Measurements from ENCODE around the gene TMEM131L.

Gene TMEM131L

DNA sequence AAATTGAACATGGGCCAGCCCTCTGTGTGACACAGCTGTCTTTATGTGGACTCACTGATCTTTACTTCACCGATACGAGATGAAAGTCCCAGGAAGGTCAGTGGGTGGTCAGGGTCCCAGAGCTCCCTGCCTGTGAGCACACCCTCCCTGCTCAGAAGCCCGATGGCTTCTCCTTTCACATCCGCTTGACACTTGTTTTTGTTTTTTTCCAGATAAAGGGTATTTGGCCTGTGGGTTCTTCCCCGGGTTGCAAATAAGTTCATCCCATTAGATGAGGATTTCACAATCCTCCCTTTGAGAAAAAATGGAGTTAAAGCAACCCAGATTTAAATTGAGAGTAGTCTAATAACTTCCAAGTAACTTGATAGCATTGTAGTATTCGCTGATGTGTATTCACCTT is 169.7 kb downstream of the TMEM131L start:
- H2BK12ac ChIP-seq (ENCODE audit: low read length) = no peak overlapping the region
- no peak overlapping the region for H3K18ac ChIP-seq (ENCODE audit: low read length)
- no CpG with 5 or more reads among the region's 6 CpGs for WGBS (ENCODE audit: extremely low coverage, insufficient coverage, insufficient read length)

DNA sequence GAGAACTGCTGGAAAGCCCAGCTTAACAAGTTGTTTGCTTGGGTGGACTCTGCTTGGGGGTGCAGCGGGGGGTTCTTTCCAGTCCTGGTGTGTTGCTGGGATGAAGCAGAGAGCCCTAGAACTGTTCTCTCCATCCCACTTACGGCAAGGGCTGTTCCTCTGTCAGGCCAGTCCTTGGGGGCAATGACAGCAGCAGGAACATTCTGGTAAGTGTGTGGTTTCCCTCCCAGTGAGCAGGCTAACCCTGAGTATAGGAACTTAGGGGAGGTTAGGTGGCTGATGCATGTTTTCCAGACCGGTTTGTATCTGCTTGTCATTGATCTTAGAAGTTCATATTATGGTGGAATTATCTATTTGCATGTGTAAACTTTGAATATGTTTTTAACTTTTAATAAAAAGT is 171.0 kb downstream of the TMEM131L start:
- Histone ChIP-seq H4K12ac (ENCODE audit: low read depth, low read length) (no peak overlapping the region), H2BK120ac (ENCODE audit: insufficient read depth, low read length, poor library complexity) (no peak overlapping the region), H2BK5ac (ENCODE audit: low read depth, low read length, poor library complexity) (no peak overlapping the region), H3K9ac (ENCODE audit: low read length) (no peak overlapping the region), H3K14ac (ENCODE audit: low read length) (no peak overlapping the region), H4K8ac (ENCODE audit: low read depth, low read length) (no peak overlapping the region), H3K36me3 (ENCODE audit: control insufficient read depth in 1 of 2, insufficient read depth in 2 of 2, low read length in 2 of 2) (peaks cover 5 to 8% of the 10 kb centered on the region in 2 experiments), H3K4me2 (ENCODE audit: low read length) (no peak overlapping the region), H3K4ac (ENCODE audit: low read depth, low read length) (no peak overlapping the region), H2BK12ac (ENCODE audit: low read length) (no peak overlapping the region), H3K4me3 (ENCODE audit: low read depth, low read length) (no peak overlapping the region), H3K23ac (ENCODE audit: low read length) (no peak overlapping the region), H3K79me2 (ENCODE audit: control insufficient read depth, insufficient read depth, low read length, poor library complexity) (no peaks in the 10 kb centered on the region), H3K27ac (ENCODE audit: low read depth, low read length) (no peak overlapping the region), H2AK5ac (ENCODE audit: low read length) (no peak overlapping the region), H3K4me1 (ENCODE audit: control insufficient read depth in 1 of 2, insufficient read depth in 2 of 2, low read length in 2 of 2) (no peaks in the 10 kb centered on the region), H3K27me3 (ENCODE audit: insufficient read depth, low read length) (no peaks in the 10 kb centered on the region), H2AFZ (ENCODE audit: insufficient read depth, low read length, poor library complexity) (no peak overlapping the region), H4K91ac (ENCODE audit: low read depth, low read length) (no peak overlapping the region), H3K18ac (ENCODE audit: low read length) (no peak overlapping the region), H3K9me3 (ENCODE audit: insufficient read depth, low read depth, low read length) (no peaks in the 10 kb centered on the region), H3K79me1 (ENCODE audit: low read length) (no peaks in the 10 kb centered on the region)
- no CpG with 5 or more reads among the region's 3 CpGs for WGBS (ENCODE audit: extremely low coverage, insufficient coverage, insufficient read length)
- no peak for DNase-seq

More for the DNA sequence above, 169.7 kb downstream of the TMEM131L start:
- DNase-seq = no peak
- peaks cover 4% of the 10 kb centered on the region for H3K9me3 ChIP-seq (ENCODE audit: insufficient read depth, low read depth, low read length)
- no peak overlapping the region for H3K23ac ChIP-seq (ENCODE audit: low read length)
- no peak overlapping the region for H2AFZ ChIP-seq (ENCODE audit: insufficient read depth, low read length, poor library complexity)
- no peaks in the 10 kb centered on the region for H3K27me3 ChIP-seq (ENCODE audit: insufficient read depth, low read length)
- no peak overlapping the region for H3K9ac ChIP-seq (ENCODE audit: low read length)
- no peaks in the 10 kb centered on the region for H3K4me1 ChIP-seq (ENCODE audit: control insufficient read depth in 1 of 2, insufficient read depth in 2 of 2, low read length in 2 of 2)
- no peak overlapping the region for H3K14ac ChIP-seq (ENCODE audit: low read length)
- no peaks in the 10 kb centered on the region for H3K79me2 ChIP-seq (ENCODE audit: control insufficient read depth, insufficient read depth, low read length, poor library complexity)
- no peak overlapping the region for H3K27ac ChIP-seq (ENCODE audit: low read depth, low read length)
- no peak overlapping the region for H4K12ac ChIP-seq (ENCODE audit: low read depth, low read length)
- H4K8ac ChIP-seq (ENCODE audit: low read depth, low read length) = no peak overlapping the region
- no peak overlapping the region for H2AK5ac ChIP-seq (ENCODE audit: low read length)
- no peak overlapping the region for H3K4me2 ChIP-seq (ENCODE audit: low read length)
- no peak overlapping the region for H4K91ac ChIP-seq (ENCODE audit: low read depth, low read length)
- no peak overlapping the region for H3K4me3 ChIP-seq (ENCODE audit: low read depth, low read length)
- H2BK120ac ChIP-seq (ENCODE audit: insufficient read depth, low read length, poor library complexity) = no peak overlapping the region
- H3K79me1 ChIP-seq (ENCODE audit: low read length) = no peaks in the 10 kb centered on the region
- H3K36me3 ChIP-seq (ENCODE audit: control insufficient read depth in 1 of 2, insufficient read depth in 2 of 2, low read length in 2 of 2) = peaks cover 8% of the 10 kb centered on the region in 2 experiments
- H3K4ac ChIP-seq (ENCODE audit: low read depth, low read length) = no peak overlapping the region
- no peak overlapping the region for H2BK5ac ChIP-seq (ENCODE audit: low read depth, low read length, poor library complexity)

- H4K12ac ChIP-seq (ENCODE audit: low read depth, low read length) = no peak overlapping the region
- H3K4ac ChIP-seq (ENCODE audit: low read depth, low read length) = no peak overlapping the region
- no peaks in the 10 kb centered on the region for H3K4me1 ChIP-seq (ENCODE audit: control insufficient read depth in 1 of 2, insufficient read depth in 2 of 2, low read length in 2 of 2)
- no peak overlapping the region for H2AK5ac ChIP-seq (ENCODE audit: low read length)
- H3K27me3 ChIP-seq (ENCODE audit: insufficient read depth, low read length) = no peaks in the 10 kb centered on the region
- DNase-seq = no peak
- no peak overlapping the region for H4K91ac ChIP-seq (ENCODE audit: low read depth, low read length)
- no peak overlapping the region for H3K4me3 ChIP-seq (ENCODE audit: low read depth, low read length)
- no peak overlapping the region for H2AFZ ChIP-seq (ENCODE audit: insufficient read depth, low read length, poor library complexity)
- no peaks in the 10 kb centered on the region for H3K79me2 ChIP-seq (ENCODE audit: control insufficient read depth, insufficient read depth, low read length, poor library complexity)
- no peak overlapping the region for H3K9ac ChIP-seq (ENCODE audit: low read length)
- H3K9me3 ChIP-seq (ENCODE audit: insufficient read depth, low read depth, low read length) = no peaks in the 10 kb centered on the region
- H3K14ac ChIP-seq (ENCODE audit: low read length) = no peak overlapping the region
- 100% methylated on average over 4 of the region's 8 CpGs for WGBS (ENCODE audit: extremely low coverage, insufficient coverage, insufficient read length)
- peaks cover 5% of the 10 kb centered on the region in 2 experiments for H3K36me3 ChIP-seq (ENCODE audit: control insufficient read depth in 1 of 2, insufficient read depth in 2 of 2, low read length in 2 of 2)
- no peak overlapping the region for H3K23ac ChIP-seq (ENCODE audit: low read length)
- no peak overlapping the region for H4K8ac ChIP-seq (ENCODE audit: low read depth, low read length)
- H2BK120ac ChIP-seq (ENCODE audit: insufficient read depth, low read length, poor library complexity) = no peak overlapping the region
- H2BK12ac ChIP-seq (ENCODE audit: low read length) = no peak overlapping the region
- no peaks in the 10 kb centered on the region for H3K79me1 ChIP-seq (ENCODE audit: low read length)
- no peak overlapping the region for H3K27ac ChIP-seq (ENCODE audit: low read depth, low read length)
- no peak overlapping the region for H3K4me2 ChIP-seq (ENCODE audit: low read length)
- no peak overlapping the region for H2BK5ac ChIP-seq (ENCODE audit: low read depth, low read length, poor library complexity)
- H3K18ac ChIP-seq (ENCODE audit: low read length) = no peak overlapping the region
Observed at GRCh38 chr4:153638011-153638410, 171.9 kb downstream of the TMEM131L start.

GRCh38 chr4:153638999-153639398 is 172.8 kb downstream of the TMEM131L start:
- H2BK120ac ChIP-seq (ENCODE audit: insufficient read depth, low read length, poor library complexity) = no peak overlapping the region
- no peak overlapping the region for H3K9ac ChIP-seq (ENCODE audit: low read length)
- H3K27ac ChIP-seq (ENCODE audit: low read depth, low read length) = no peak overlapping the region
- no peaks in the 10 kb centered on the region for H3K79me1 ChIP-seq (ENCODE audit: low read length)
- H2AK5ac ChIP-seq (ENCODE audit: low read length) = no peak overlapping the region
- H3K4me2 ChIP-seq (ENCODE audit: low read length) = no peak overlapping the region
- WGBS (ENCODE audit: extremely low coverage, insufficient coverage, insufficient read length) = no CpG with 5 or more reads among the region's 3 CpGs
- H3K36me3 ChIP-seq (ENCODE audit: control insufficient read depth in 1 of 2, insufficient read depth in 2 of 2, low read length in 2 of 2) = peaks cover 5% of the 10 kb centered on the region in 2 experiments
- H3K4me1 ChIP-seq (ENCODE audit: control insufficient read depth in 1 of 2, insufficient read depth in 2 of 2, low read length in 2 of 2) = no peaks in the 10 kb centered on the region
- no peaks in the 10 kb centered on the region for H3K27me3 ChIP-seq (ENCODE audit: insufficient read depth, low read length)
- DNase-seq = no peak
- H3K79me2 ChIP-seq (ENCODE audit: control insufficient read depth, insufficient read depth, low read length, poor library complexity) = no peaks in the 10 kb centered on the region
- H3K4ac ChIP-seq (ENCODE audit: low read depth, low read length) = no peak overlapping the region
- no peak overlapping the region for H3K14ac ChIP-seq (ENCODE audit: low read length)
- no peak overlapping the region for H3K23ac ChIP-seq (ENCODE audit: low read length)
- no peak overlapping the region for H3K4me3 ChIP-seq (ENCODE audit: low read depth, low read length)
- no peak overlapping the region for H4K91ac ChIP-seq (ENCODE audit: low read depth, low read length)
- H2AFZ ChIP-seq (ENCODE audit: insufficient read depth, low read length, poor library complexity) = no peak overlapping the region
- H2BK5ac ChIP-seq (ENCODE audit: low read depth, low read length, poor library complexity) = no peak overlapping the region
- no peak overlapping the region for H4K12ac ChIP-seq (ENCODE audit: low read depth, low read length)
- no peak overlapping the region for H2BK12ac ChIP-seq (ENCODE audit: low read length)
- no peaks in the 10 kb centered on the region for H3K9me3 ChIP-seq (ENCODE audit: insufficient read depth, low read depth, low read length)
- no peak overlapping the region for H4K8ac ChIP-seq (ENCODE audit: low read depth, low read length)
- H3K18ac ChIP-seq (ENCODE audit: low read length) = no peak overlapping the region
